ENCODE measurements around the gene PEAK3. TPM values are rescaled to one million over a fixed set of nuclear protein-coding genes. Genes with fewer than 3 reads are reported as not detected.

The PEAK3 gene
- total and polyA plus RNA-seq, 10 of the 15 experiments (the other 5 are each of a cell fraction or from before 2014, with no cell fraction given): 0.03 to 0.10 (median 0.05) TPM; not detected in 7

GRCh38 chr19:2236314-2237050, 45.5 kb downstream of the PEAK3 start, which contains the start of the genes PLEKHJ1 and SF3A2 (continued):
- TF ChIP-seq REST (IDR thresholded peaks at IDR 0.05; ENCODE audit: low read depth, low read length): no peak
- peak; percentile 33; the same call in 1 of the 2 replicates for TF ChIP-seq BACH1 (IDR thresholded peaks at IDR 0.05; ENCODE audit: borderline replicate concordance)
- TF ChIP-seq EED (IDR thresholded peaks at IDR 0.05; ENCODE audit: low read depth): no peak
- no peak for TF ChIP-seq KAT2A (conservative IDR thresholded peaks at IDR 0.05; ENCODE audit: control insufficient read depth, low read depth, low read length)
- peak; percentile 71; the same call in 1 of the 2 replicates for TF ChIP-seq SMAD5 (IDR thresholded peaks at IDR 0.05; ENCODE audit: low read depth)
- TF ChIP-seq MYB (IDR thresholded peaks at IDR 0.05; ENCODE audit: borderline replicate concordance, low read depth, low read length): no peak
- TF ChIP-seq STAT1 (conservative IDR thresholded peaks at IDR 0.05): peak; percentile 95
- TF ChIP-seq CHD1 (IDR thresholded peaks at IDR 0.05; ENCODE audit: low read depth, low read length): no peak
- TF ChIP-seq FOS (IDR thresholded peaks at IDR 0.05; ENCODE audit: borderline replicate concordance, extremely low read depth, insufficient read length): no peak
- peak; percentile 71 for TF ChIP-seq HCFC1 (IDR thresholded peaks at IDR 0.05; ENCODE audit: low read length)
- no peak for TF ChIP-seq ELK1 (IDR thresholded peaks at IDR 0.05; ENCODE audit: low read depth, low read length)
- 0 out of 2 replicates have a peak, but pooled peaks have one; percentile 46 for TF ChIP-seq CHD2 (IDR thresholded peaks at IDR 0.05; ENCODE audit: borderline replicate concordance, low read depth, low read length)
- no peak for TF ChIP-seq TCF7 (IDR thresholded peaks at IDR 0.05; ENCODE audit: borderline replicate concordance)
- no peak for TF ChIP-seq NFIC (IDR thresholded peaks at IDR 0.05; ENCODE audit: low read depth, low read length)
- peak; percentile 79 for TF ChIP-seq POLR2AphosphoS5 (IDR thresholded peaks at IDR 0.05; ENCODE audit: low read length)
- no peak for TF ChIP-seq RFX5 (IDR thresholded peaks at IDR 0.05; ENCODE audit: low read depth, low read length)
- TF ChIP-seq SIX5 (IDR thresholded peaks at IDR 0.05; ENCODE audit: low read depth, low read length, severe bottlenecking): peak; percentile 49
- TF ChIP-seq YBX1 (IDR thresholded peaks at IDR 0.05): no peak
- peak; percentile 95 for TF ChIP-seq HDGF (IDR thresholded peaks at IDR 0.05)
- TF ChIP-seq ZNF592 (IDR thresholded peaks at IDR 0.05): peak; percentile 86
- no peak for TF ChIP-seq WRNIP1 (IDR thresholded peaks at IDR 0.05; ENCODE audit: borderline replicate concordance, low read depth, low read length)
